CD4-positive, alpha-beta T cell (primary cell): ENCODE data around the gene ELMO2. TPM values are rescaled to one million over a fixed set of nuclear protein-coding genes. Genes with fewer than 3 reads are reported as not detected.

ENCODE experiments used
- ATAC-seq: fragments of 200-7000 bp; cut with Tn5 transposase; one replicate; pipeline ENCODE4 v1.10.0; 2022; ENCODE audit warnings: mild to moderate bottlenecking; ENCODE audit not compliant: poor library complexity
- CTCF ChIA-PET: fragments of 350-600 bp; sonication (Branson Sonifier 250); formaldehyde crosslinking; loops from one replicate; lab custom pipeline; 2021; ENCODE audit warnings: antibody characterized with exemption, inconsistent platforms; lab: Charles Lee
- POLR2A ChIA-PET: fragments of 350-600 bp; sonication (Branson Sonifier 250); formaldehyde crosslinking; loops from one replicate; lab custom pipeline; 2021; ENCODE audit warnings: antibody characterized with exemption, inconsistent platforms; lab: Charles Lee
- DNase-seq, 14 experiments: peaks; one replicate each; pipeline ENCODE4 v3.0.0-alpha.2; 2013 to 2020; ENCODE audit warnings: mixed read lengths in 2 of 14
- H3K27ac ChIP-seq, 2 donors: one replicate each; pipeline versions ENCODE4 v1.5.1 to v1.7.0; 2013; ENCODE audit warnings: low read length in 2 of 2, low read depth in 1 of 2, mild to moderate bottlenecking in 1 of 2
- H3K27me3 ChIP-seq, 2 experiments: 1 replicate in 1 of 2; 2 replicates in 1 of 2; pipeline versions ENCODE4 v1.6.1 to v1.7.0; 2013; ENCODE audit warnings: low read length in 2 of 2, control low read depth in 1 of 2, mild to moderate bottlenecking in 1 of 2, moderate library complexity in 1 of 2; ENCODE audit not compliant: insufficient read depth in 2 of 2, control insufficient read depth in 1 of 2
- H3K36me3 ChIP-seq: one replicate; pipeline ENCODE4 v1.6.1; 2013; ENCODE audit warnings: low read length, control low read depth; ENCODE audit not compliant: insufficient read depth
- H3K4me1 ChIP-seq: one replicate; pipeline ENCODE4 v1.6.1; 2013; ENCODE audit warnings: low read length, control low read depth; ENCODE audit not compliant: insufficient read depth
- H3K4me3 ChIP-seq: one replicate; pipeline ENCODE4 v1.5.1; 2013; ENCODE audit warnings: mild to moderate bottlenecking, low read length, moderate library complexity
- H3K9me3 ChIP-seq, 2 experiments: 1 replicate in 1 of 2; 2 replicates in 1 of 2; pipeline versions ENCODE4 v1.6.1 to v1.7.0; 2013; ENCODE audit warnings: low read length in 2 of 2, mild to moderate bottlenecking in 2 of 2, control low read depth in 1 of 2, moderate library complexity in 1 of 2; ENCODE audit not compliant: control insufficient read depth in 1 of 2, insufficient read depth in 1 of 2
- H3K27ac Mint-ChIP-seq: one replicate; pipeline ENCODE4 v1.8.0; 2020; ENCODE audit warnings: mixed read lengths
- H3K27me3 Mint-ChIP-seq: one replicate; pipeline ENCODE4 v1.8.0; 2021; ENCODE audit warnings: mixed read lengths
- H3K36me3 Mint-ChIP-seq: one replicate; pipeline ENCODE4 v1.8.0; 2021; ENCODE audit warnings: low read depth, mixed read lengths
- H3K4me1 Mint-ChIP-seq: one replicate; pipeline ENCODE4 v1.8.0; 2021; ENCODE audit warnings: low read depth, mixed read lengths
- H3K4me3 Mint-ChIP-seq: one replicate; pipeline ENCODE4 v1.8.0; 2020; ENCODE audit warnings: mild to moderate bottlenecking, mixed read lengths
- H3K9me3 Mint-ChIP-seq: one replicate; pipeline ENCODE4 v1.8.0; 2020; ENCODE audit warnings: mixed read lengths
- CTCF ChIP-seq: fragments of 200-600 bp; IDR thresholded peaks from one replicate; pipeline ENCODE4 v1.8.0; 2022; ENCODE audit warnings: antibody characterized with exemption, mild to moderate bottlenecking
- intact Hi-C, 2 experiments: fragments of 100-400 bp; cut with DNase I in 1 of 2; cut with micrococcal nuclease in 1 of 2; formaldehyde crosslinking; loops; one replicate each; pipeline versions ENCODE4 v1.15.1 to v1.9.0; 2023 to 2025; cut with DNase I, micrococcal nuclease
- total RNA-seq, 174 experiments: library from RNA in 2 of 174; stranded (reverse) in 2 of 174; gene quantifications; one replicate each; pipeline ENCODE4 v1.2.3 and lab custom pipeline; 2021 to 2026

The ELMO2 gene
- total RNA-seq, 2 experiments from 2014 or later = 85.6 TPM

- intact Hi-C loops = no loop called here
- H3K27me3 ChIP-seq = no peaks in the 10 kb centered on the region
- ATAC-seq = peak; percentile 85
- peak overlapping the region; percentile 27 for H3K4me3 ChIP-seq
- H3K4me1 Mint-ChIP-seq = peaks cover 76% of the 10 kb centered on the region
- peak overlapping the region; percentile 92 for H3K27ac Mint-ChIP-seq
- POLR2A ChIA-PET = interaction anchor here (0.6 to 1.7 kb wide), 5 partner anchors 48 to 466 kb away, joined by 3 to 7 read pairs (median 5); no protein-coding TSS in a partner anchor
- peaks cover 77% of the 10 kb centered on the region for H3K4me1 ChIP-seq
- peak overlapping the region; percentile 63 to 83 for H3K27ac ChIP-seq
- peaks cover 20% of the 10 kb centered on the region for H3K36me3 ChIP-seq
- peaks cover 36% of the 10 kb centered on the region for H3K36me3 Mint-ChIP-seq
- DNase-seq = peak in 8 of 14 experiments; percentile 14 to 91 (median 45)
- H3K4me3 Mint-ChIP-seq = peak overlapping the region; percentile 74
- H3K9me3 Mint-ChIP-seq = no peaks in the 10 kb centered on the region
- TF ChIP-seq CTCF = no peak
- no peaks in the 10 kb centered on the region for H3K9me3 ChIP-seq
- CTCF ChIA-PET = interaction anchor here (0.8 kb wide), 3 partner anchors 13 to 94 kb away, joined by 3 read pairs; no protein-coding TSS in a partner anchor
- no peaks in the 10 kb centered on the region for H3K27me3 Mint-ChIP-seq
Observed at GRCh38 chr20:46400828-46401477, 5.5 kb downstream of the ELMO2 start.

GRCh38 chr20:46400253-46400652 is 6.2 kb downstream of the ELMO2 start:
- ChIA-PET POLR2A (interaction anchor here (0.6 to 1.7 kb wide), 4 partner anchors 47 to 340 kb away, joined by 3 to 7 read pairs (median 5); no protein-coding TSS in a partner anchor), CTCF (interaction anchor here (0.8 kb wide), 1 partner anchor 93 kb away, joined by 3 read pairs; no protein-coding TSS in a partner anchor)
- H3K4me3 ChIP-seq = no peak overlapping the region
- no peaks in the 10 kb centered on the region for H3K27me3 Mint-ChIP-seq
- no peaks in the 10 kb centered on the region for H3K27me3 ChIP-seq
- ATAC-seq = no peak
- peak overlapping the region; percentile 42 for H3K4me3 Mint-ChIP-seq
- no peaks in the 10 kb centered on the region for H3K9me3 Mint-ChIP-seq
- no peak for TF ChIP-seq CTCF
- peaks cover 71% of the 10 kb centered on the region for H3K4me1 Mint-ChIP-seq
- intact Hi-C loops = no loop called here
- peak overlapping the region; percentile 32 to 83 for H3K27ac ChIP-seq
- peaks cover 43% of the 10 kb centered on the region for H3K36me3 Mint-ChIP-seq
- peaks cover 27% of the 10 kb centered on the region for H3K36me3 ChIP-seq
- H3K27ac Mint-ChIP-seq = peak overlapping the region; percentile 92
- H3K4me1 ChIP-seq = peaks cover 72% of the 10 kb centered on the region
- DNase-seq = peak in 1 of 14 experiments; percentile 53
- H3K9me3 ChIP-seq = no peaks in the 10 kb centered on the region

GRCh38 chr20:46399401-46399800 is 7.0 kb downstream of the ELMO2 start:
- H3K27me3 ChIP-seq = no peaks in the 10 kb centered on the region
- intact Hi-C loops = loop anchor here in 1 of 2 experiments (2.0 kb wide), 1 partner anchor 31 kb away; no protein-coding TSS in a partner anchor
- POLR2A ChIA-PET = no interaction called here
- Mint-ChIP-seq H3K9me3 (no peaks in the 10 kb centered on the region), H3K27ac (peak overlapping the region; percentile 92), H3K27me3 (no peaks in the 10 kb centered on the region), H3K4me1 (peaks cover 68% of the 10 kb centered on the region), H3K36me3 (peaks cover 52% of the 10 kb centered on the region), H3K4me3 (peak overlapping the region; percentile 69)
- DNase-seq = peak in 4 of 14 experiments; percentile 7 to 82 (median 26)
- CTCF ChIA-PET = no interaction called here
- peaks cover 34% of the 10 kb centered on the region for H3K36me3 ChIP-seq
- peaks cover 70% of the 10 kb centered on the region for H3K4me1 ChIP-seq
- peak overlapping the region in 1 of 2 donors; percentile 50 for H3K27ac ChIP-seq
- no peaks in the 10 kb centered on the region for H3K9me3 ChIP-seq
- TF ChIP-seq CTCF = no peak
- ATAC-seq = peak; percentile 20
- no peak overlapping the region for H3K4me3 ChIP-seq
